GM20000 (cell line): ENCODE results near the gene ZNF829.

Experiments used
- DNase-seq: peaks from one replicate; pipeline ENCODE4 v3.0.0; 2012; ENCODE audit warnings: low spot score
- TF ChIP-seq, protein P1 (sequence below): IDR thresholded peaks from 2 replicates; pipeline ENCODE4 v1.5.1; 2012; ENCODE audit warnings: mild to moderate bottlenecking, control low read depth; ENCODE audit errors: extremely low read depth, missing control alignments

The ZNF829 gene

DNA sequence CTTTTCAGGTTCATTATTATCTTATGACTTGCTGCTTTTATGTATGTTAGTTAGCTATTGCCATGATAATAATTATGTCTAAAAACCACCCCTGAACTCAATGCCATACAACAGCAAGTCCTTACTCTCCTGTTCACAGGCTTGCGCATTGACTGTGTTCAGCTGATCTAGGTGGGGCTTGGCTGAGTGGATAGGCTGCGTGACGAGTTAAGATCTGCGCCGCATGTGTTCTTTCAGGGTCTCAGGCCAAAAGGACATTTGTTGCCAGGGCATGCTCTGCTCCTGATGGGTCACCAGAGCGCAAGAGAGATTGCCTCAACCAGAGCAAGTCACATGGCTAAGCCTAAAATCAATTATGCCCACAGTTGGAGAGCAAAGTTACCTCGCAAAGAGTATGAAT is 900 bp upstream of the ZNF829 start:
- no peak for DNase-seq
- TF ChIP-seq, protein P1, sequence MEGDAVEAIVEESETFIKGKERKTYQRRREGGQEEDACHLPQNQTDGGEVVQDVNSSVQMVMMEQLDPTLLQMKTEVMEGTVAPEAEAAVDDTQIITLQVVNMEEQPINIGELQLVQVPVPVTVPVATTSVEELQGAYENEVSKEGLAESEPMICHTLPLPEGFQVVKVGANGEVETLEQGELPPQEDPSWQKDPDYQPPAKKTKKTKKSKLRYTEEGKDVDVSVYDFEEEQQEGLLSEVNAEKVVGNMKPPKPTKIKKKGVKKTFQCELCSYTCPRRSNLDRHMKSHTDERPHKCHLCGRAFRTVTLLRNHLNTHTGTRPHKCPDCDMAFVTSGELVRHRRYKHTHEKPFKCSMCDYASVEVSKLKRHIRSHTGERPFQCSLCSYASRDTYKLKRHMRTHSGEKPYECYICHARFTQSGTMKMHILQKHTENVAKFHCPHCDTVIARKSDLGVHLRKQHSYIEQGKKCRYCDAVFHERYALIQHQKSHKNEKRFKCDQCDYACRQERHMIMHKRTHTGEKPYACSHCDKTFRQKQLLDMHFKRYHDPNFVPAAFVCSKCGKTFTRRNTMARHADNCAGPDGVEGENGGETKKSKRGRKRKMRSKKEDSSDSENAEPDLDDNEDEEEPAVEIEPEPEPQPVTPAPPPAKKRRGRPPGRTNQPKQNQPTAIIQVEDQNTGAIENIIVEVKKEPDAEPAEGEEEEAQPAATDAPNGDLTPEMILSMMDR = no peak

DNA sequence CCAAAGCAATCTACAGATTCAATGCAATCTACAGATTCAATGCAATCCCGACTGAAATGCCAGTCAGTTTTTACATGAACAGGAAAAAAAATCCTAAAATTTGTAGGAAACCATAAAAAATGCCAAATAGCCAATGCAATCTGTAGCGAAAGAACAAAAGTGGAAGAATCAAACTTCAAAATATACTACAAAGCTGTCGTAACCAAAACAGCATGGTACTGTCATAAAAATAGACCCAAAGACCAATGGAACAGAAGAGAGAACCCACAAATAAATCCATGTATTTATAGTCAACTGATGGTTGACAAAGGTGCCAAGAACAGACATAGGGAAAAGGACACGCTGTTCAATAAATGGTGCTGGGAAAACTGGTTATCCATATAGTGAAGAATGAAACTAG is 17.7 kb downstream of the ZNF829 start:
- DNase-seq = no peak
- TF ChIP-seq, protein P1 = no peak

DNA sequence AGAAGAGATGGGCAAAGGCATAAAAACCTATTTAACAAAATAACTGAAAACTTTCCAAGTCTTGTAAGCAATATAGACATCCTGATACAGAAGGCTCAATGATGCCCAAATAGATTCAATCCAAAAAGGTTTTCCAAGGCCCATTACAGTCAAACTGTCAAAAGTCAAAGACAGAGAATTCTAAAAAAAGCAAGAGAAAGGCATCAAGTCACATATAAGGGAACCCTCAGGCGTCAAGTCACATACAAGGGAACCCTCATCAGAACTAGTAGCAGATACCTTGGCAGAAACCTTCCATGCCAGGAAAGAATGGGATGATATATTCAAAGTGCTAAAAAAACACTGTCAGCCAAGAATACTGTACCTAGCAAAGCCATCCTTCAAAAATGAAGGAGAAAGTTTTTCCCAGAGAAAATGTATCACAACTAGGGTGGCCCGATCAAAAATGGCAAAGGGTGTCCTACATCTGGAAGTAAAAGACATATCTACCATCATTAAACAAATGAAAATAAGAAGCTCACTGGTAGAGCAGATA is 21.2 kb downstream of the ZNF829 start:
- DNase-seq = no peak
- TF ChIP-seq, protein P1 = no peak

DNA sequence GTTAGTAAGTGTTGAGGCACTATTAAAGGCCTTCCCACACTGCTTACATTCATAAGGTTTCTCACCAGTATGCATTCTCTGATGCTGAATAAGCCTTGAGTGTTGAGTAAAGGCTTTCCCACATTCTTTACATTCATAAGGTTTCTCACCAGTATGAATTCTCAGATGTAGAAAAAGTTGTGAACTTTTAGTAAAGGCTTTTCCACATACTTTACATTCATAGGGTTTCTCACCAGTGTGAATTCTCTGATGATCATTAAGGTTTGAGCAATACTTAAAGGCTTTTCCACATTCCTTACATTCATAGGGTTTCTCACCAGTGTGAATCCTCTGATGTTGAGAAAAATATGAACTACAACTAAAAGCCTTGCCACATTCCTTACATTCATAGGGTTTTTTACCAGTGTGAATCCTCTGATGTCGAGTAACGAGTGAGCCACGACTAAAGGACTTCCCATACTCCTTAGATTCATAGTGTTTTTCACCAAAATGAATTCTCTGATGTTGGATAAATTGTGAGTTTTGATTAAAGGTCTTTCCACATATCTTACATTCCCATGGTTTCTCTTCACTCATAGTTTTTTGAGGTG is 24.2 kb downstream of the ZNF829 start:
- TF ChIP-seq, protein P1 = no peak
- DNase-seq = no peak

DNA sequence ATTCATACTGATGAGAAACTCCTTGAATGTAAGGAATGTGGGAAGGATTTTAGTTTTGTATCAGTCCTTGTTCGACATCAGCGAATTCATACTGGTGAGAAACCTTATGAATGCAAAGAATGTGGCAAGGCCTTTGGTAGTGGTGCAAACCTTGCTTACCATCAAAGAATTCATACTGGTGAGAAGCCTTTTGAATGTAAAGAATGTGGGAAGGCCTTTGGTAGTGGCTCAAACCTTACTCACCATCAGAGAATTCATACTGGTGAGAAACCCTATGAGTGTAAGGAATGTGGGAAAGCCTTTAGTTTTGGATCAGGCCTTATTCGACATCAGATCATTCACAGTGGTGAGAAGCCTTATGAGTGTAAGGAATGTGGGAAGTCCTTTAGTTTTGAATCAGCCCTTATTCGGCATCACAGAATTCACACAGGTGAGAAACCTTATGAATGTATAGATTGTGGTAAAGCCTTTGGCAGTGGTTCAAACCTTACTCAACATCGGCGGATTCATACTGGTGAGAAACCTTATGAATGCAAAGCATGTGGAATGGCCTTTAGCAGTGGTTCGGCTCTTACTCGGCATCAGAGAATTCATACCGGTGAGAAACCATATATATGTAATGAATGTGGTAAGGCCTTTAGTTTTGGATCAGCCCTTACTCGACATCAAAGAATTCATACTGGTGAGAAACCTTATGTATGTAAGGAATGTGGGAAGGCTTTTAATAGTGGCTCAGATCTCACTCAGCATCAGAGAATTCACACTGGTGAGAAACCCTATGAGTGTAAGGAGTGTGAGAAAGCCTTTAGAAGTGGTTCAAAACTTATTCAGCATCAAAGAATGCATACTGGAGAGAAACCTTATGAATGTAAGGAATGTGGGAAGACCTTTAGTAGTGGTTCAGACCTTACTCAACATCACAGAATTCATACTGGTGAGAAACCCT is 38.8 kb downstream of the ZNF829 start:
- TF ChIP-seq, protein P1 = no peak
- no peak for DNase-seq

DNA sequence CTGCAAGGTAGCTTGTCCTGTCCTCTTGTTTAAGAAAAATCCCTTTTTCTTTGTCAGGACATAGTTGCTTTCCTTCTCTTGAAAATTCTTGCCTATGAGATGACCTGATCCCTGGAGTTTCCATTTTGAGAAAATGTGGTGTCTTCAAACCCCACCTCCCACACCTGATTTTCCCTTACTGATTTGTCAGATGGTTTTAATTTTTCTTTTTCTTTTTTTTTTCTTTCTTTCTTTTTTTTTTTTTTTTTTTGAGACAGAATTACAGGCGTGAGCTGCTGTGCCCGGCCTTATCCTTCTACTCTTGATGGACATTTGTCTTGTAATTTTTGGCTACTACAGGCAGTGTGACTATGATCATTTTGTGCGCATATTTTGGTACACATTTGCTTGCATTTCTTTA is 64.2 kb downstream of the ZNF829 start:
- TF ChIP-seq, protein P1 = no peak
- DNase-seq = no peak
